ENCODE results near the gene CXCL6. TPM values are rescaled to one million over a fixed set of nuclear protein-coding genes. Genes with fewer than 3 reads are reported as not detected.

CXCL6 gene
- total RNA-seq, 1 donor from 2014 or later, result 35.3 TPM

DNA sequence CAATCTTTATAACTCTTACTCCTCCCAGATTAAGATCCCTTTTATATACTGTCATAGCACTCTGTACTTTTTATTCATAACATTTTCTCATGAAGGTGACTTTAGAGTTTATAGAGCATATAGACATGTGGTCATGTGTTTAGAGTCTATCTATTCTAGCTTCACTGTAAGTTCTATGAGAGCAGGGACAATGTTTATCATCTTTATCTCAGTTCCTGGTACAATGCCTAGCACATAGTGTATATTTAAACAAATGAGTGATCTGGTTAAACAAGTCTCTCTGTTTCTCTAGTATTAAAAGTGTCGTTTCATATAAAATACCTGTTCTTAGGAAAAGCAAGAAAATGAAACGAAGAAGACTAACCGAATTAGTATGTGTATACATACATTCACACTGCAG is 3.2 kb downstream of the CXCL6 start:
- Mint-ChIP-seq H3K27ac (ENCODE audit: unreplicated experiment) (no peak overlapping the region), H3K9me3 (ENCODE audit: unreplicated experiment) (peaks cover 4% of the 10 kb centered on the region), H3K4me1 (ENCODE audit: unreplicated experiment) (peaks cover 35% of the 10 kb centered on the region), H3K4me3 (ENCODE audit: unreplicated experiment) (no peak overlapping the region), H3K27me3 (ENCODE audit: unreplicated experiment) (peaks cover 8% of the 10 kb centered on the region), H3K36me3 (ENCODE audit: unreplicated experiment) (peaks cover 10% of the 10 kb centered on the region)
- DNase-seq (ENCODE audit: extremely low spot score, unreplicated experiment), result no peak
- TF ChIP-seq, protein P1, sequence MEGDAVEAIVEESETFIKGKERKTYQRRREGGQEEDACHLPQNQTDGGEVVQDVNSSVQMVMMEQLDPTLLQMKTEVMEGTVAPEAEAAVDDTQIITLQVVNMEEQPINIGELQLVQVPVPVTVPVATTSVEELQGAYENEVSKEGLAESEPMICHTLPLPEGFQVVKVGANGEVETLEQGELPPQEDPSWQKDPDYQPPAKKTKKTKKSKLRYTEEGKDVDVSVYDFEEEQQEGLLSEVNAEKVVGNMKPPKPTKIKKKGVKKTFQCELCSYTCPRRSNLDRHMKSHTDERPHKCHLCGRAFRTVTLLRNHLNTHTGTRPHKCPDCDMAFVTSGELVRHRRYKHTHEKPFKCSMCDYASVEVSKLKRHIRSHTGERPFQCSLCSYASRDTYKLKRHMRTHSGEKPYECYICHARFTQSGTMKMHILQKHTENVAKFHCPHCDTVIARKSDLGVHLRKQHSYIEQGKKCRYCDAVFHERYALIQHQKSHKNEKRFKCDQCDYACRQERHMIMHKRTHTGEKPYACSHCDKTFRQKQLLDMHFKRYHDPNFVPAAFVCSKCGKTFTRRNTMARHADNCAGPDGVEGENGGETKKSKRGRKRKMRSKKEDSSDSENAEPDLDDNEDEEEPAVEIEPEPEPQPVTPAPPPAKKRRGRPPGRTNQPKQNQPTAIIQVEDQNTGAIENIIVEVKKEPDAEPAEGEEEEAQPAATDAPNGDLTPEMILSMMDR (IDR thresholded peaks at IDR 0.05), result no peak

DNA sequence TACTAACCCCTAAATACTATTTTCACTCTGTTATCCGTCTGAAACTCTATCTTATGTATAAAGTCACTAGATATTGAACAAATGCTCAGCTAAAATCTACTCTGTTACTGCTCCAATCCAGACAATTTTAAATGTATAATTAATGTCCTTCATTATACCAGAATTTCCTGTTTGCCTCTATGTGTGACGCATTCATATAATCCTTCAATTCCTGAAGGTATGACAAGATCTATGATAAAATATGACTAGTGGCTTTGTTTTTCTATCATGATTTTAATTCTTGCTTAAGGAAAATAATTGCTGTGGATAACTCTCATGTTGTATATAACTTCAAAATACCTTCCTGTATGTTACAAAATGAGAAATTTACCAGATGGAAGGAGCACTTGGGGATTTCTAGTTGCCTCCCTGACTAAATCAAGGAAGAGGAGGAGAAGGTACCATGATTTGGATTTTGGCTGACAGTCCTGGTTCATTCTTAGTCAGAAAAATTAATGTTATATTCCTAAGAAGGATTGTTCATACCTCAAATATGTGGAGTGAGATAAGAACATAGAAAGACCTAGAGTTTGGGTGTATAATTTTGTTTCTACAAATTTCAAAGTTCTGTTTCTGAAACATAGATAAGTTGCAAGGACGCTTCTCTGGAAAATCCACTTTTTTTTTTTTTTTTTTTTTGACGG is 4.9 kb downstream of the CXCL6 start:
- Mint-ChIP-seq H3K36me3 (ENCODE audit: unreplicated experiment) (peaks cover 10% of the 10 kb centered on the region), H3K4me3 (ENCODE audit: unreplicated experiment) (no peak overlapping the region), H3K27ac (ENCODE audit: unreplicated experiment) (no peak overlapping the region), H3K27me3 (ENCODE audit: unreplicated experiment) (peaks cover 10% of the 10 kb centered on the region), H3K9me3 (ENCODE audit: unreplicated experiment) (peaks cover 4% of the 10 kb centered on the region), H3K4me1 (ENCODE audit: unreplicated experiment) (peaks cover 33% of the 10 kb centered on the region)
- TF ChIP-seq, protein P1 (IDR thresholded peaks at IDR 0.05), result no peak
- no peak for DNase-seq (ENCODE audit: extremely low spot score, unreplicated experiment)

DNA sequence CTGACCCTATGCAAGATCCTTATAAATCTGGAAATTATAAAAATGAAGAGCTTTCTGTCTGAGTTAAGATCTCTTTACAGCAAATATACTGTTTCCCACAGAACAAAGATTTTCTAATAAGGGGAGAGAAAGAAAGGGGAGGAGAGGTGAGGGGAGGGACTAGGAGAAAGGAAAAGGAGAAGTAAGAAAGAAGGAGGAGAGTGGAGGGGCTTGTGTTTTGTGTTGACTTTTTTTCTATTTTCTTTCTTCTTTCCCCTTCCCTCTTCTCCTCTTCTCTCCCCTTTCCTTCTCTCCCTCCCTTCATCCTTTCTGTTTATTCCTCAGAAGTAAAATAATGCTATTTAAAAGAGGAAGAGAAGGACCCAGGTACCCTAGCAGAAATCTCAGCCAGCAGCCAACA is 6.2 kb downstream of the CXCL6 start:
- H3K4me3 Mint-ChIP-seq (ENCODE audit: unreplicated experiment), result no peak overlapping the region
- H3K4me1 Mint-ChIP-seq (ENCODE audit: unreplicated experiment), result peaks cover 24% of the 10 kb centered on the region
- DNase-seq (ENCODE audit: extremely low spot score, unreplicated experiment), result no peak
- H3K27me3 Mint-ChIP-seq (ENCODE audit: unreplicated experiment), result peaks cover 10% of the 10 kb centered on the region
- peaks cover 10% of the 10 kb centered on the region for H3K36me3 Mint-ChIP-seq (ENCODE audit: unreplicated experiment)
- TF ChIP-seq, protein P1 (IDR thresholded peaks at IDR 0.05), result no peak
- H3K27ac Mint-ChIP-seq (ENCODE audit: unreplicated experiment), result no peak overlapping the region
- peaks cover 4% of the 10 kb centered on the region for H3K9me3 Mint-ChIP-seq (ENCODE audit: unreplicated experiment)

DNA sequence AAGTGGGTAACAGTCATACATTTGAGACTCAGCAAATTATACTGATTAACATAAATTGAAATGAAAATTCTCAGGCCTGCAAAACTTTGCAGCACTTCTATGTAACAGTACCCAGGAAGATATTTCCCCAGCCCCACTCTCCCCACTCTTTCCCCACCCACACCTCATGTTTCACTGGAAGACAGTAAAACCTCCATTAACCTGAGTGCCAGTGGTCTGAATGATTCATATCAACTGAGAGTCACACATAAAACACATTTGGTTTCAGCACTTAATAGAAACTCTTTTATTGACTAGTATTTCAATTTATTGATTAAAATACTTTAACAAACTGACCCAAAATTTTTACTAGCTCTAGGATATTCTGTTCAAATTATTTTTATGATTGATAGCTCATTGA is 6.9 kb downstream of the CXCL6 start:
- DNase-seq (ENCODE audit: extremely low spot score, unreplicated experiment), result no peak
- TF ChIP-seq, protein P1 (IDR thresholded peaks at IDR 0.05), result no peak

DNA sequence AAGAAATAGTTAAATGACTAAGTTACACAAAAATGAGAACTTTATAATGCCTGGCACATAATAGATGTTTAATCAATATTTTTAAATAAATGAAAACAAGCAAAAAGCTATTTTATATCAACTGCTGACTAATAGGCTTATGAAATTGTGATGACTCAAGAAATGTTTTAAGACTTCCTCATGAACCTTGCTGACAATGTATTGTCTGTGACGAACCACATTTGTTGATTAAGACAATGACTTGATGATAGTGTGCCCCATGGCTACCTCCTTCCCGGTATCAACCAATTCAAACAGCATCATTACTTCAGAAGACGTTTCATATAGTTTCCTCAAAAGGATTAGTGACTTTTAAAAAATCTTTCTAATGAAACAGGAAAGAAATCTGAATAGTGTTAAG is 7.9 kb downstream of the CXCL6 start:
- no peak for DNase-seq (ENCODE audit: extremely low spot score, unreplicated experiment)
- no peak overlapping the region for H3K27ac Mint-ChIP-seq (ENCODE audit: unreplicated experiment)
- H3K36me3 Mint-ChIP-seq (ENCODE audit: unreplicated experiment), result peaks cover 10% of the 10 kb centered on the region
- H3K4me3 Mint-ChIP-seq (ENCODE audit: unreplicated experiment), result no peak overlapping the region
- H3K9me3 Mint-ChIP-seq (ENCODE audit: unreplicated experiment), result peaks cover 4% of the 10 kb centered on the region
- TF ChIP-seq, protein P1 (IDR thresholded peaks at IDR 0.05), result no peak
- peaks cover 10% of the 10 kb centered on the region for H3K27me3 Mint-ChIP-seq (ENCODE audit: unreplicated experiment)
- H3K4me1 Mint-ChIP-seq (ENCODE audit: unreplicated experiment), result peaks cover 18% of the 10 kb centered on the region

More for the DNA sequence above, 6.9 kb downstream of the CXCL6 start:
- Mint-ChIP-seq H3K27me3 (ENCODE audit: unreplicated experiment) (peaks cover 10% of the 10 kb centered on the region), H3K4me3 (ENCODE audit: unreplicated experiment) (no peak overlapping the region), H3K4me1 (ENCODE audit: unreplicated experiment) (peaks cover 21% of the 10 kb centered on the region), H3K36me3 (ENCODE audit: unreplicated experiment) (peaks cover 10% of the 10 kb centered on the region), H3K27ac (ENCODE audit: unreplicated experiment) (no peak overlapping the region), H3K9me3 (ENCODE audit: unreplicated experiment) (peaks cover 4% of the 10 kb centered on the region)
